WTC11 (cell line): ENCODE results near the gene ZFP92.

Source experiments
- CREB1 ChIP-seq: sonication (generic); formaldehyde crosslinking; IDR thresholded peaks from 2 replicates; pipeline ENCODE4 v1.8.0; 2023; ENCODE audit warnings: mild to moderate bottlenecking, missing genetic modification reagents
- ESRRA ChIP-seq: sonication (generic); formaldehyde crosslinking; IDR thresholded peaks from 2 replicates; pipeline ENCODE4 v1.8.1; 2022; ENCODE audit warnings: mild to moderate bottlenecking, missing genetic modification reagents, borderline replicate concordance
- JUN ChIP-seq: sonication (generic); formaldehyde crosslinking; IDR thresholded peaks from 2 replicates; pipeline ENCODE4 v1.8.0; 2023; ENCODE audit warnings: mild to moderate bottlenecking, missing genetic modification reagents
- TCF7 ChIP-seq: sonication (generic); formaldehyde crosslinking; IDR thresholded peaks from 2 replicates; pipeline ENCODE4 v1.8.0; 2022; ENCODE audit warnings: mild to moderate bottlenecking, low read depth, missing genetic modification reagents, moderate library complexity
- ZNF263 ChIP-seq: sonication (generic); formaldehyde crosslinking; IDR thresholded peaks from 2 replicates; pipeline ENCODE4 v1.8.1; 2022; ENCODE audit warnings: low read depth, mild to moderate bottlenecking, moderate library complexity, missing genetic modification reagents
- ZNF396 ChIP-seq: fragments of 250-450 bp; sonication (Bioruptor Pico); IDR thresholded peaks from 2 replicates; pipeline ENCODE4 v1.8.0; 2021; ENCODE audit warnings: mild to moderate bottlenecking, moderate library complexity, borderline replicate concordance
- TF ChIP-seq, protein P1 (sequence below): fragments of 200-600 bp; IDR thresholded peaks from 2 replicates; pipeline ENCODE4 v1.8.0; 2022; ENCODE audit warnings: antibody characterized with exemption
- TF ChIP-seq, protein P2 (sequence below): sonication (generic); formaldehyde crosslinking; IDR thresholded peaks from 2 replicates; pipeline ENCODE4 v1.8.1; 2022; ENCODE audit warnings: mild to moderate bottlenecking, moderate library complexity, missing genetic modification reagents
- TF ChIP-seq, protein P3 (sequence below): sonication (generic); formaldehyde crosslinking; IDR thresholded peaks from 2 replicates; pipeline ENCODE4 v1.8.1; 2022; ENCODE audit warnings: low read depth, missing genetic modification reagents, borderline replicate concordance
- TF ChIP-seq, protein P4 (sequence below): sonication (generic); formaldehyde crosslinking; IDR thresholded peaks from 2 replicates; pipeline ENCODE4 v1.8.1; 2023; ENCODE audit warnings: mild to moderate bottlenecking, missing genetic modification reagents, moderate library complexity

DNA sequence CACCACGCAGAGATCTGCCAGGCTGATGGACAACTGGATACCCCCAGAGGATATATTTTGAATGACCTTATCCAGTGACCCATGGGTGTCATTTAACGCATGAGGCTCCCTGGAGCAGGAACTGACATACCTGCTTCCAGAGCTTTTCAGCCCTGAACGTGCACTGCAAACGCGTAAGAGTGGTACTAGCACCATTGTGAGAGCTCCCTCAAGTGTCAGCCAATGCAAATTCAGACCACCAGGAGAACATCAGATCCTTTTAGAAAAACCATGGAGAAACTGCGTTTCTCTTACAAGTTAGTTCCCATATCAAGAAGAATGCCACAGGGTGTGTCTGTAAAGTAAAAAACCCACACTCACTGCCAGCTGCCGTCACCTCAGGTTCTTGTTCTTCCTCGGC lies 27.3 kb downstream of the ZFP92 start:
- no peak for TF ChIP-seq ESRRA
- no peak for TF ChIP-seq JUN (CRISPR knock-in tag)
- TF ChIP-seq, protein P1, sequence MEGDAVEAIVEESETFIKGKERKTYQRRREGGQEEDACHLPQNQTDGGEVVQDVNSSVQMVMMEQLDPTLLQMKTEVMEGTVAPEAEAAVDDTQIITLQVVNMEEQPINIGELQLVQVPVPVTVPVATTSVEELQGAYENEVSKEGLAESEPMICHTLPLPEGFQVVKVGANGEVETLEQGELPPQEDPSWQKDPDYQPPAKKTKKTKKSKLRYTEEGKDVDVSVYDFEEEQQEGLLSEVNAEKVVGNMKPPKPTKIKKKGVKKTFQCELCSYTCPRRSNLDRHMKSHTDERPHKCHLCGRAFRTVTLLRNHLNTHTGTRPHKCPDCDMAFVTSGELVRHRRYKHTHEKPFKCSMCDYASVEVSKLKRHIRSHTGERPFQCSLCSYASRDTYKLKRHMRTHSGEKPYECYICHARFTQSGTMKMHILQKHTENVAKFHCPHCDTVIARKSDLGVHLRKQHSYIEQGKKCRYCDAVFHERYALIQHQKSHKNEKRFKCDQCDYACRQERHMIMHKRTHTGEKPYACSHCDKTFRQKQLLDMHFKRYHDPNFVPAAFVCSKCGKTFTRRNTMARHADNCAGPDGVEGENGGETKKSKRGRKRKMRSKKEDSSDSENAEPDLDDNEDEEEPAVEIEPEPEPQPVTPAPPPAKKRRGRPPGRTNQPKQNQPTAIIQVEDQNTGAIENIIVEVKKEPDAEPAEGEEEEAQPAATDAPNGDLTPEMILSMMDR: no peak
- no peak for TF ChIP-seq ZNF396 (CRISPR knock-in tag)
- TF ChIP-seq, protein P2, sequence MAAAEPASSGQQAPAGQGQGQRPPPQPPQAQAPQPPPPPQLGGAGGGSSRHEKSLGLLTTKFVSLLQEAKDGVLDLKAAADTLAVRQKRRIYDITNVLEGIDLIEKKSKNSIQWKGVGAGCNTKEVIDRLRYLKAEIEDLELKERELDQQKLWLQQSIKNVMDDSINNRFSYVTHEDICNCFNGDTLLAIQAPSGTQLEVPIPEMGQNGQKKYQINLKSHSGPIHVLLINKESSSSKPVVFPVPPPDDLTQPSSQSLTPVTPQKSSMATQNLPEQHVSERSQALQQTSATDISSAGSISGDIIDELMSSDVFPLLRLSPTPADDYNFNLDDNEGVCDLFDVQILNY (CRISPR knock-in tag): no peak
- TF ChIP-seq, protein P3, sequence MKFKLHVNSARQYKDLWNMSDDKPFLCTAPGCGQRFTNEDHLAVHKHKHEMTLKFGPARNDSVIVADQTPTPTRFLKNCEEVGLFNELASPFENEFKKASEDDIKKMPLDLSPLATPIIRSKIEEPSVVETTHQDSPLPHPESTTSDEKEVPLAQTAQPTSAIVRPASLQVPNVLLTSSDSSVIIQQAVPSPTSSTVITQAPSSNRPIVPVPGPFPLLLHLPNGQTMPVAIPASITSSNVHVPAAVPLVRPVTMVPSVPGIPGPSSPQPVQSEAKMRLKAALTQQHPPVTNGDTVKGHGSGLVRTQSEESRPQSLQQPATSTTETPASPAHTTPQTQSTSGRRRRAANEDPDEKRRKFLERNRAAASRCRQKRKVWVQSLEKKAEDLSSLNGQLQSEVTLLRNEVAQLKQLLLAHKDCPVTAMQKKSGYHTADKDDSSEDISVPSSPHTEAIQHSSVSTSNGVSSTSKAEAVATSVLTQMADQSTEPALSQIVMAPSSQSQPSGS (CRISPR knock-in tag): no peak
- TF ChIP-seq ZNF263 (CRISPR knock-in tag): no peak
- no peak for TF ChIP-seq TCF7
- TF ChIP-seq, protein P4, sequence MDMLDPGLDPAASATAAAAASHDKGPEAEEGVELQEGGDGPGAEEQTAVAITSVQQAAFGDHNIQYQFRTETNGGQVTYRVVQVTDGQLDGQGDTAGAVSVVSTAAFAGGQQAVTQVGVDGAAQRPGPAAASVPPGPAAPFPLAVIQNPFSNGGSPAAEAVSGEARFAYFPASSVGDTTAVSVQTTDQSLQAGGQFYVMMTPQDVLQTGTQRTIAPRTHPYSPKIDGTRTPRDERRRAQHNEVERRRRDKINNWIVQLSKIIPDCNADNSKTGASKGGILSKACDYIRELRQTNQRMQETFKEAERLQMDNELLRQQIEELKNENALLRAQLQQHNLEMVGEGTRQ (CRISPR knock-in tag): no peak
- no peak for TF ChIP-seq CREB1 (CRISPR knock-in tag)
